CD4-positive, alpha-beta T cell treated with Interleukin-1 beta for 1 hour (primary cell): ENCODE results near the gene MLANA.

Experiments
- DNase-seq, 2 donors: peaks; one replicate each; pipeline ENCODE4 v3.0.0-alpha.2; 2020 to 2022

The MLANA gene

DNA sequence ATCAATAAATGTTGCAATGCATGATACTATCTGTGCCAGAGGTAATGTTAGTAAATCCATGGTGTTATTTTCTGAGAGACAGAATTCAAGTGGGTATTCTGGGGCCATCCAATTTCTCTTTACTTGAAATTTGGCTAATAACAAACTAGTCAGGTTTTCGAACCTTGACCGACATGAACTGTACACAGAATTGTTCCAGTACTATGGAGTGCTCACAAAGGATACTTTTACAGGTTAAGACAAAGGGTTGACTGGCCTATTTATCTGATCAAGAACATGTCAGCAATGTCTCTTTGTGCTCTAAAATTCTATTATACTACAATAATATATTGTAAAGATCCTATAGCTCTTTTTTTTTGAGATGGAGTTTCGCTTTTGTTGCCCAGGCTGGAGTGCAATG lies 18.2 kb downstream of the MLANA start:
- no peak for DNase-seq

DNA sequence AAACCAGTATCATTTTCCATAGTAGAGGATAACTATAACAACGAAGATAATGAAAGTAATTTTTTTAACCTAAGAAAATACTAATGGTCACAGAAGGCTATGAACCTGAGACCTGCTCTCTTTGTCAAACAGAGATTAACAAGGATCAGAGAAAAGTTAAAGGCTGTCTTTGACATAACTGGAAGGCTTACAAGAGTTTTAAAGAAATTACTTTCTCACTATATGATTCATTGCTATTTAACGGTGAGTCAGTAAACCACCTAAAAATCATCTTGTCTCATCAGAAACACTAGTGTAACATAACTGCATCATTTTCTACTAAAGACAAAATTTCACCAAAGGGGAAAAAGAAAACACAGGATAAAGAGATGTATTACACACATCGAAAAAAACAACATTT lies 19.3 kb downstream of the MLANA start:
- no peak for DNase-seq

DNA sequence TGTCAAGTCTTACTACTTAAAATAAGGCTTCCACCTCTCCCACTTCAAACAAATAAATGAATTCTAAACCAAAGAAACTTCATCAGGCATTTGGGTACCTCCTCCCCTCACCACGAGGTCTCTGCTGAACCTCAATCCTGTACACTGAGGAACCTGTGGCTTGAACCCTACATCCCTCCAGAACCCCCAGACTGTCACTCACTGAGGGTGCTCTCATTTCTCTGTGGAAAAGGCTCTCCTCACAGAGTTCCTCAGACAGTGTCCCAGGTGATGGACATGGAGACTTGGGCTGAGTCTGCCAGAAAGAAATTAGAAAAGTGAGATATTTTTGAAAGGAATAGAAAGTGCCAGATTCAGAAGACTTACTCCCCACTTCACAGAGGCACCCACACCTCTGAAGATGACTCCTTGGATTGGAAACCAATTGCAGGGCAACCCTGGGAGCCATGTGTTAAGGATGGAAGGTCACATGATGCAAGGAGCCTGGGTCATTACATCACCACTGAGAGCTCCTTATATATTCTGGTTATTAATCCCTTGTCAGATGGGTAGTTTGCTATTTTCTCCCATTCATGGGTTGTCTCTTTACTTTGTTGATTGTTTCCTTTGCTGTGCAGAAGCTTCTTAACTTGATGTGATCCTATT lies 19.8 kb downstream of the MLANA start:
- DNase-seq: no peak

DNA sequence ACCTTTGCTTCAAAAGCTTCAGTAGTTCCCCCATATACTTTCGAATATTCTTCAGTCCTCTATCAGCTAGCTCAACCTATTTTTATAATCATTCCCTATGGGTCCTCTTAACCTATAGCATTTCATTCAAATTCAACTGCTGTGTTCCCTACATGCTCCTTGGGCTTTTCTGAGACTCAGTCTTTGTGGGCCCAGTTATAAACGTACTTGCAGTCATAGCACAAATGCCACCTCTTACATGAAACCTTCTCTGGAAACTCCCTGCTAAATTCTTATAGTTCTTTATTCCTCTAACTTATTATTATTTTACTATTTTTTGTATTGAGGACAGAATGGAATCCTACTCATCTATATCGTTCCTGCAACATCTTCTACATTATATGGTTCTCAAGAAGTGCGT lies 24.7 kb downstream of the MLANA start:
- no peak for DNase-seq

DNA sequence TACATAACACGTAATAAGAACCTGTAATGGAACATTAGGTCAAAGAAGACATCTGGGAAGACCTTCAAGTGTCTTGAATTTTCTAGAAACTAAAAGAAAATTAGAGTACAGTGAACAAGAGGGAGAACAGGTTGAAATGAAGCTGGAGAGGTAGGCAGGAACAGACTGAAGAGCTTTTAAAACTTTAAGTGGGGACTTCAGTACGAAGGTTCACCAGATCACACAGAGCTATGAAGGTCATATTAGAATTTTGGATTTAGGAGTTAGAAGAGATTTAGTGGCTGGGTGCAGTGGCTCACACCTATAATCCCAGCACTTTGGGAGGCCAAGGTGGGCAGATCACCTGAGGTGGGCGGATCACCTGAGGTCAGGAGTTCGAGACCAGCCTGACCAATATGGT lies 26.6 kb downstream of the MLANA start:
- no peak for DNase-seq

DNA sequence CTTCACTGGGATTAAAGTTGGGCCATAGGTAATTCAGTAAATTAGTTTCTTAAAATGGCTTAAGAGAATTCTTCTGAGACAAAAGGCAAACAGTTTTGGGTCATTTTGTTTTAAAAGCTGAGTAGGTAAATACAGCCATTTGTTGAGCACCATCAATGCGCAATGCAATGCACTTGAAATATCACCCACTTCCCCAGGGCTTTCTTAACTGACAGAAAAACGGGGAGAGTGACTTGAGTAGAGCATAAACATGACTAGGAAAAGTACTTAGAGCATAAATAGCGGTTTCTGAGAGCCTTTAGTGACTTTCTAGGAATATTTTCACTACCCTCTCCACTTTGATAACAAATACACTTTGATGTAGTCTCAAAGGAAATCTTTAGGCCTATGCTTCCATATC lies 27.2 kb downstream of the MLANA start:
- DNase-seq: no peak

DNA sequence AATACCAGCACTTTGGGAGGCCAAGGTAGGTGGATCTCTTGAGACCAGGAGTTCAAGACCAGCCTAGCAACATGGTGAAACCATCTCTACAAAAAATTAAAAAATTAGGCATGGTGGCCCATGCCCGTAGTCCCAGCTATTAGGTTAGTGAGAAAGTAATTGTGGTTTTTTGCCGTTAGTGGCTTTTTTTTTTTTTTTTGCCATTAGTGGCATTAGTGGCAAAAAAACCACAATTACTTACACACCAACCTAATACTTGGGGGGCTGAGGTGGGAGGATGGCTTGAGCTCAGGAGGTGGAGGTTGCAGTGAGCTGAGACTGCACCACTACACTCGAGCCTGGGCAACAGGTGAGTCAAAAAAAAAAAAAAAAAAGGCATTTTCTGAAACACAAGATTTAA lies 27.8 kb downstream of the MLANA start:
- no peak for DNase-seq

DNA sequence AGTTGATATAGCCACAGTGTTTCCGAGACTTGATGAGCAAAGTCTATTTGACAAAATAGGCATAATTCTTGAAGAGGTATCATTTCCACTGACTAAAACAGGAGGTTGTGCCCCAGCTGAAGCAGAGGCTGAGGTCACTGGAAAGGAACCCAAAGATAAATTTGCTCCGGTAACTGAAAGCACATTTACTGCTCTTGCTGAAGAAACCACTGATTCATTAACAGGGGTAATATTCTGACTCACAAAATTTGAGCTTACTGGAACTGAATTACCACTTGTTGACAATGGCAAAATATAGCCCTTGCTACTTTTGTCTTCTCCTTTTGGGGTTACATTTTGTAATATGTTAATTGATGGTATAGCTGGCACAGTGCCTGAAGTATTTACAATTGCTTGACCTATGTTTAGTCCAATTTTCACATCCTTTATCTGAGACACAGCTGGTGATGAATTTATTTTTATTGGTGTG lies 30.2 kb downstream of the MLANA start:
- no peak for DNase-seq

DNA sequence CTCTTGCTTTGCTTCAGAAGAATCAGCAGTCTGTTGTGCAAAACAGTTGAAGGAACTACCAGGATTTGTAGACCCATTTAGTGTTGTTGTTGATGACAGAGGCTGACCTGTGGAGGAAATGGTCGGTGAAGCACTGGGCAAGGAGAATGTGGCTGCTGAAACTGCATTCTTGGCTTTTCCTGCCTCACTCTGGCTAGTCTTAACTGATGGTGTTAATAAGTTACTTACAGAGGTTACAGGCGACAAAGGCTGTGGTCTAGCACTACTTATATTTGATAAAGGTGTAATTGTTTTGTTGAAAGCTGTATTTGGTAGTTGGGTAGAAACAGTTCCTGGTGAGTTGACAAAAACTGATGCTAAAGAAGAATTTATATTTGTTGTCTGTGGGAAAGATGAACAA lies 31.5 kb downstream of the MLANA start:
- no peak for DNase-seq

DNA sequence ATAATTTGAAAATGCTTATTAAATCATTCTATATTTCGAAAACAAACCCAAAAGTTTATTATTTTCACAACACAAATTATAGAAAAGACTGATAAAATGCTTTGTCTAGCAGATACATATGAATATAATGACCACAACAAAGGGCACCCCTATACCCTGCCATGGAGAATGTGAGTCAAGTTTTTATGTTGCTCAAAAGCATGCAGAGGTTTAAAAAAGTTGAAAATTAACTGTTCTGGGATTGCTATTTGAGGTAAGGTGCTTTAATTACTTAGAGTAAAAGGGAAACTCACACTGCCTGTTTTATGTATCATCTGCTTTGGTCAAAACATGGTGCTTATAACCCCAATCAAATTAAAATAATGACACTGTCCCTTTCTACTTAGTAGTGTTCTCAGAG lies 41.0 kb downstream of the MLANA start:
- DNase-seq: no peak

DNA sequence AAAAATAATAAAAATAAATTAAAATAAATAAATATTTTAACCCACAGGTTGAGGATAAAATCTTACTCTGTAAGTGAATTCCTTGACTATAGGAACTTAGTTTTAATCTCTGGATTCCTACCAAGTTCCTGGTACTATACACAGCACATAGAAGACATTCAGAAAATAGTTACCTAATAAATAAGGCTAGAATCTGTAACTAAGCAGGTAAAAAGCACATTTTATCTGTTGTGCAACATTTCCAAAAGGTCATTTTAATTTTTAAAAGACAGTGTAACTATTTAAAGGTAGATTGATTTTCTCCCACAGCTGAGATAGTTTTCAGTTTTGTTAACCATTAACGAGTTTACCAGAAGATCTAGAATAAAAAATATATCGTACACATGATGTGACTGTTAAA lies 47.8 kb downstream of the MLANA start:
- DNase-seq: no peak

DNA sequence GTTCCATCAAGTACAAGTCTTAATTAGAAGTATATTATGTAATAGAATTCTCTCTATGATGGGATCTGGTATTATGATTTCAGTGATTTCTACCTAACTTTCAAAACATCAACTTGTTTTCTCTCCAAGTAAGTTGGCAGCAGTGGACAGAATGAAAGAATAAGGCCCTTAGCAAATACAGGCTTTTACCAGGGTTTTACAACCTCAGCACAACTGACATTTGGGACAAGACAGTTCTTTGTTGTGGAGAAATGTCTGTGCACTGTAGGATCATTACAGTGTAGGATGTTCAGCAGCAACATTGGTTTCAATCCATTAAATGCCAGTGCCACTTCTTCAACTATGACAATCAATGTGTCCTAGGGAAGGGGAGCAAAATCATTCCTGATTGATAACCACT lies 48.8 kb downstream of the MLANA start:
- no peak for DNase-seq

DNA sequence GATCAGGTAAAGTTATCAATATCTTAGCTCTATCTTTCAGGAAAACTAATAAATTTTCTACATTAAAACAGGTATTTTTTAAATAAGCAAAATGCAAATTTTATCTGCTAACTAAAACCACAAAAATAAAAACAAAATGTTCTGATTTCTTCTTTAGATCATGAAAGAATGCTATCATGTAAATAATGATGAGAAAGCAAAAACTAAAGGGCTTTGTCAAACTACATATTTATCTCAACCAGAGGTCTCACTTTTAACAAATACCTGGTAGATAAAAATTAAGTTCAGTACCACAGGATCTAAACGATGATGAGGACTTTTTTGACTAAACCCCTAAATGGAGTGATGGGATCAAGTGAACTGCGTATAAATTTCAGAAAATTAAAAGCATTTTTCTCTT lies 50.5 kb downstream of the MLANA start:
- no peak for DNase-seq

DNA sequence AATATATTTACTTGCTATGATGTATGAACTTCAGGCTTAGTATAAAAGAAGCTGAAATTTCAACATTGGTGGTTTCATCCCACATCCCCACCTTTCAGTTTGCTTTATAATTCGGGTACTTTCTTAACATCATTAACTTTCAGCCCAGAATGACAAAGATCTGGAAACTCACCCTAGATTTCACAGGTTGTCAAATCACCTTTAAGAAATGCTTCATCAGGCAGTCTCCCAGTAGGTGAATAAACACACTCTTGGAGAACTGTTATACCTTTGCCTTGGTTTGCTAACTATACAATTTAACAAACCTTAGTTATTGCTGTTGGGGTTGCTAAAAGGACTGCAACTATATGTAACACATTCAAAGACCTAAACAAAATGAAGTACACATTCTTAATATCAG lies 54.4 kb downstream of the MLANA start:
- no peak for DNase-seq

DNA sequence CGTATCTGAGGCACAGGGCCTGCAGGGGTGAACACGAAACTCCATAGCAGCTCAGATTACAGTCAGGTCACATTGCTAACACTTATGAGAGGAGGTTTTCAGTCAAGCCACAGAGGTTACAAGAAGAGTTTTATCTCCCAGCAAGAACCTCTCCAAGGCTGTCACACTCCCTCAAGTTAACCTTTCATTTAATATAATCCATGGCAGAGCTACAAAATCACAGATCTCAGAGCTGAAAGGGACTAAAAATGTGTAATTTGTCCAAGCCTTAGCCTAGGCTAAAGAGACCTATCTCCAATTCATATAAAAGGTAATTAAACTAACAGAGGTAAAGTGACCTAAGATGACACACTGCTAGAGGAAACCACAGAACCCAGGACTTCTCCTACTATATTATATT lies 57.2 kb downstream of the MLANA start:
- DNase-seq: no peak

DNA sequence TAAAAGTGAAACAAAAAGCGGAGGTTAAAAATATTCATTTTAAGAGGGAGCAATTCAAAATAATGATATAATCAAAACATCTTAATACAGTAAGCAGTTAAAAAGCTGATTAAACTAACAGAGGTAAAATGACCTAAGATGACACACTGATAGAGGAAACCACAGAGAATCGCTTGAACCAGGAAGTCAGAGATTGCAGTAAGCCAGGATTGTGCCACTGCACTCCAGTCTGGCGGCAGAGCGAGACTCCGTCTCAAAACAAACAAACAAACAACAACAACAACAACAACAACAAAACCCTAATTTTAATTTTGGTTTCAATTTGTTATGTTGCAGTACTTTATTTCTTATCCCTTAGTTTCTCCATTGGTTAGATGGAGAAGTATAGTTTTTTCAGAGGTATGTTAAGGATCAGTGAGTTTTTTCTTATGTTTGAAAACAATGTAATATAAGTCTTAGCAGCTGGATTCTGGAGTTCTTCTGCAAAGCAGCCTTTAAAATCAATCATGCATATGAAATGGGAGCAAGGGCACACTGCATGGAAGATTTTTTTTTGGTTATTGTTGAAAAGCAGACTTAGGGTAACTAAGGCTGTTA lies 58.5 kb downstream of the MLANA start:
- DNase-seq: peak; percentile 16 to 45

DNA sequence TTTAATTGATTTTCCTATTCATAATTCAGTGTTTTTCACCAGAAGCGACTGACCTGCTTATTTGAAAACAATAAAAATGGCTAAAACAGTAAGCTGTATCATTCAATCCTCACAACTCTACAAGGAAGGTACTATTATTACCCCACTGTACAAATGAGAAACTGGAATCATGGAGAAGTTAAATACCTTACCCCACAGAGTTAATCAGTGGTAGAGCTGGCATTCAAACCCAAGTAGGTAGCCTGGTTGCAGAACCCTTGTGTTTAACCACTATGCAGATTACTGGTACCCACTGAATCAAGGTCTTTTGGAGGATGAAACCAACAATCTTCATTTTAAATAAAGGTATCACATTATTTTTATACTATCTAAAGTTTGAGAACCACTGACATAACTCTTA lies 59.6 kb downstream of the MLANA start:
- no peak for DNase-seq

DNA sequence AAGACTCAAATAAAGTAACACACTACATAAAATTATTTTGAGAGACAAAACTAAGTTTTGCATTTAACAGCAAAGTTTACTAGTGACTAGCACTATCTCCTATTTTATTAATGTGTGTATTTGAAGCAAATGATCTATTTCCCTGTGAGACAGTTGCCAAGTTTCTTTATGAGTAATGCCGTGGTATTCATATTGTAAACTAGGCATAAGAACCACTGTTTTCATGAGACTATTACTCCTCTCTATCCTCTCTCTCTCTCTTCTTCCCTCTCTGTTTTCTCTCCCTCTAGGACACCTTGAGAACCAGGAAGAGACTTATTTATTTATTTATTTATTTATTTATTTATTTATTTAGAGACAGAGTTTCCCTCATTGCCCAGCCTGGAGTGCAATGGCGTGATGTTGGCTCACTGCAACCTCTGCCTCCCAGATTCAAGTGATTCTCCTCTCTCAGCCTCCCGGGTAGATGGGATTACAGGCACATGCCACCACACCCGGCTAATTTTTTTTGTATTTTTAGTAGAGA lies 61.1 kb downstream of the MLANA start:
- DNase-seq: no peak

DNA sequence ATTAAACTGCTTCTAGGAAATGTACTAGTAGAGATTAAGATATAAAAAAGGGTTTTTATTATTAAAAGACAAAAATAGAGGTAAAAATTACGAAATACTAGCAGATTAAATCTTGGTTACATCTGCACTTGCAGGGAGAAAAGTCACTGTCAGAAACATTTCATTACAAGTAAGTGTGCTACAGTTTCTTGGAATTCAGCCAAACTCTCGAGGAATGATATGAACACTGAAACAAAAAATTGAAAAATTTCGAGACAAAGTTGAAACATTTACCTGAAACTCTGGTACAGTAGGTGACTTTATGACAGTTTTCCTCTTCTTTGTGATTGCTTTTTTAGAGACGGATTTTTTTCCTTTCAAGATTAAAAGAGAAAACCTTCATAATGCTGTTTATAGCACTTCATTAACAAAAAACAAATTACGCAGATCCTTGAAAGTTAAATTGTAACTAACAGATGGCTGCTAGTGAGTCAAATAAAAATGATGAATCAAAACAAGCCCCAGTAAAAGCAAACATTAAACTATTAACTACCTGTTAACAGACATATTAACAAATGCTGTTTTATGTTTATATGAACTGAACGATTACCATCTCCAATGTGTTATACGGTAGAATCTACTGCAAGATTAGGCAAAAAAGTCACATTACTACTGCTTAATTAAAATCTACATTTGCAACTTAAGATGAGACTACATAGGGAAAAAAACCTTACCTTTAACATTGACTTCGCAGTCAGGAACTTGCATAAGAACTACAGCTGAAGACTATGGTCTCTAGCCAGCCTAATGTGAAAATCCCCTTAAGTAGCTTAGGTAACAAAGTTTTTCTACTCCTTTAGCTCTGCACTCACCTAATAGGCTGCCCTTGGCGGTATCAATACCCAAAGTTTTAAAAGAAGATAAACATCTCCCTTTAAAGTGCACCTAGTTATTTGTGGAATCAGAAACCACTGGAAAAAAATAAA lies 63.3 kb downstream of the MLANA start:
- no peak for DNase-seq

DNA sequence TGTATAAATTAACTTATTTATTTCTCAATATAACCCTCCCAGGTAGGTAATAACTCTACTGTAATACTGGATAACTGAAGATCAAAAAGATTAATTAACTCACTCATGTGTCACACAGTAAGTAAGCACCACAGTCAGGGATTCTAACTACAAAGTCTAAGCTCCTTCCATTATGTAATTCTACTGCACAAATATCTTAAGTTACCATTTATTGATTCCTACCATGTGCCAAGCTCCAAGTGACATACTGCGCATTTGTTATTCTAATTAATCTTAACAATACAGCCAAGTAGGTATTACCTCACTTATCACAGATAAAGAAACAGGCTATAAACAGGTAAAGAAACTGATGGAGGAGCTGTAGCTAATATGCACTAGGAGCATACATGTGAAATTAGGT lies 66.5 kb downstream of the MLANA start:
- DNase-seq: no peak

DNA sequence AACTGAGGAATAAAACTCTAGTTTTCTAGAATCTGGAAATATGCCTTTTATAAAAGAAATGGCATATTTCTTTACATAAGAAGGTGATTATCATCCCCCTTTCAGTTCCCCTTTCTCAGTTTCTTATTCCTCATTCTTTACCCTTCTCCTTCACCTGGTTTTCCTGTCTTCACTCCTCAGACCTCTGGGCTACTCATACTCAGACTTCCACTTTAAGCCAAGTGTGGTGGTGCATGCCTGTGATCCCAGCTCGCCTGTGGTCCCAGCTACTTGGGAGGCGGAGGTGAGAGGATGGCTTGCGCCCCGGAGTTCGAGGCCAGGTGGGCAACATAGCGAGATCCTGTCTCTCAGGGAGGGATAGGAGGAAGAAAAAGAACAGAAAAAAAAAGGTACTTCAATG lies 67.6 kb downstream of the MLANA start:
- DNase-seq: no peak
